Testis (tissue), 3 donors: ENCODE results near the gene FAM25G. TPM values are rescaled to one million over a fixed set of nuclear protein-coding genes. Genes with fewer than 3 reads are reported as not detected.
A peak's percentile ranks its signal among the peaks of the same experiment; 100 is the strongest.
"Not testable (repeated sequence)": the region's sequence is repeated elsewhere in the genome, so short reads cannot be mapped to it uniquely, and the experiment has no call there.

Source experiments
- DNase-seq: peaks from one replicate; pipeline ENCODE4 v3.0.0-alpha.2; 2019
- H3K27ac ChIP-seq, 2 donors: fragments of 200-600 bp; sonication (generic); one replicate each; pipeline ENCODE4 v1.5.1; 2019
- H3K27me3 ChIP-seq: fragments of 200-600 bp; sonication (generic); one replicate; pipeline ENCODE4 v1.5.1; 2019
- H3K36me3 ChIP-seq: fragments of 200-600 bp; sonication (generic); one replicate; pipeline ENCODE4 v1.5.1; 2017; ENCODE audit warnings: low read depth; ENCODE audit errors: missing control alignments
- H3K4me1 ChIP-seq: fragments of 200-600 bp; sonication (generic); one replicate; pipeline ENCODE4 v1.5.1; 2019
- H3K4me3 ChIP-seq, 2 donors: fragments of 200-600 bp; sonication (generic); one replicate each; pipeline ENCODE4 v1.5.1; 2017 to 2019
- H3K9me3 ChIP-seq: fragments of 200-600 bp; sonication (generic); one replicate; pipeline ENCODE4 v1.5.1; 2017
- POLR2A ChIP-seq: fragments of 450-650 bp; IDR thresholded peaks from one replicate; pipeline ENCODE4 v1.6.1; 2017; ENCODE audit warnings: antibody characterized with exemption, mild to moderate bottlenecking, moderate library complexity
- WGBS, 2 donors: methylation state at CpG; one replicate each; pipeline ENCODE4 v1.1.5; 2018; 5-methylcytosine and 5-hydroxymethylcytosine counted together
- intact Hi-C: fragments of 100-400 bp; cut with DNase I; formaldehyde crosslinking; loops from one replicate; pipeline ENCODE4 v1.15.1; 2023; ENCODE audit warnings: low total_unique reads
- polyA plus RNA-seq: library from polyadenylated mRNA; stranded (reverse); fragments of 350-450 nt; fragmentation: Illumina TruSeq; extraction: RNeasy Lipid Tissue Mini Kit (QIAGEN cat#74804); gene quantifications from one replicate; pipeline ENCODE4 v1.2.3, GENCODE V29; 2014; ENCODE audit warnings: low read depth, low replicate concordance; ENCODE audit not compliant: insufficient read depth
- total RNA-seq, 2 donors: library from RNA; depleted of rRNA; stranded (reverse); fragments of >200 nt; gene quantifications; one replicate each; pipeline ENCODE4 v1.2.3, GENCODE V29; 2016
- TF ChIP-seq, protein P1 (sequence below), 3 experiments: fragments of 450-650 bp in 2 of 3; fragments of 200-600 bp in 1 of 3; sonication (generic) in 1 of 3; IDR thresholded peaks; one replicate each; pipeline ENCODE4 v1.5.1; 2016 to 2019; ENCODE audit warnings: antibody characterized with exemption in 3 of 3, mild to moderate bottlenecking in 2 of 3, moderate library complexity in 1 of 3

FAM25G gene
- total and polyA plus RNA-seq, 3 donors from 2014 or later, result 3.9 to 8.6 (median 8.3) TPM

DNA sequence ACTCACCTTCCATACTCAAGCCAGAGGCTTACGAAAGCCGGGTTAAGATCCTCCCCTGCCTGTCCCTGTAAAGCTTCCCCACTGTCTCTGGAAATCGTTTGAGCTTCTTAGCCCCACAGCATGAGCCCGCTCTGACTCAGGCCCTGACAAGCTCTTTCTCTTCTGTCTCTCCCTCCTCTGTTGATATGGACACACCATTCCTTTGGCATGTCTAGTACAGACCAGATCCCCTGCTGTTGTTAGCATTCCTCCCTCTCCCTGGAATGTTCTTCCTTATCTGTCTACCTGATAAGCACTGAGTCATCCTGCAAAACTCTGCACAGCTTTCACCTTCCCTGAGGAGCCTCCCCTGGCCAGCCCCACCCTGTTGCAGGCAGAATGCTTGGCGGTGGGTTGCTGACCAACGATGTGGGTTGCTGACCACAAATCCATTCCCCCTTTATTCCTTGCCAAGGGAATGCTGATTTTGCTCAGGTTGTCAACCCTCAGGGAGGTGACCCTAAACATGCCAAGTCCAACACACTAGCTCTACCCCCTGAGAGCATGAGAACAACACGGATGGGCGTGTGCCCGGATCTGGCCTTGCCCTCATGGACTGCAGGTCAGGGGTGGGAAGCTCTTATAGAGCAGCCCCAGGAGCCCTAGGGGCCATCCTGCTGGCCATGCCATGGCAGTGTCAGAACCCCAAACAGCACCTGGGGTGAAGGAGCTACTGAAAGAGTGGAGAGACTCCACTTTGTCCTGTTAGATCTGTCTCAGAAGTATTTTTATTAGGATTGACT, 28.7 kb downstream of the FAM25G start:
- DNase-seq, H3K36me3 ChIP-seq, H3K27ac ChIP-seq, H3K9me3 ChIP-seq, intact Hi-C loops, H3K4me1 ChIP-seq, H3K27me3 ChIP-seq, H3K4me3 ChIP-seq: not testable (repeated sequence)
- no CpG with 5 or more reads among the region's 9 CpGs for WGBS, 2 donors

DNA sequence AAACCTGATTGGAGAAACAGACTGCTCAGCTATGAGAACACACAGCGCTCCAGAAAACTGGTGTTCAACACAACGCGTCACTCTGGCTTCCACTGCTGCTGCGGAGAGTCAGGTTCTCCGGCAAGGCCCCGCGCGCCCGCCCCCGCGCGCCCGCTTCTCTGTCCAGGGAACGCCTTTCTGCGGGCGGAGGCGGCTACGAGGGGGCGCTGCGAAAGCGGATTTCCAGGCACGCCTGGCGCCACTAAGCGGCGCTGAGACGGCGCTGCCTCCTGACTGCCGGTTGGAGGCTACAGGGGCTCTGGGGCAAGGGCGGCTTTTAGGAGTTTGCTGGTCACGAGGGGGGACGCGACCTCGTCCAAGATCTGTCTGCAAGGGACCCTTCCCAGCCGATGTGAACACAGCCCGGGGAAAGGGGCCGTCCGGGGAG, 30.2 kb downstream of the FAM25G start:
- peak; percentile 71 for DNase-seq
- peaks cover 11% of the 10 kb centered on the region for H3K4me1 ChIP-seq
- 5% methylated on average over 8 of the region's 37 CpGs; no CpG with 5 or more reads in 1 of the 2 donors for WGBS, 2 donors
- H3K4me3 ChIP-seq, result peak overlapping the region in 1 of 2 donors; percentile 17
- H3K9me3 ChIP-seq, intact Hi-C loops, H3K27me3 ChIP-seq, H3K27ac ChIP-seq, H3K36me3 ChIP-seq: not testable (repeated sequence)

DNA sequence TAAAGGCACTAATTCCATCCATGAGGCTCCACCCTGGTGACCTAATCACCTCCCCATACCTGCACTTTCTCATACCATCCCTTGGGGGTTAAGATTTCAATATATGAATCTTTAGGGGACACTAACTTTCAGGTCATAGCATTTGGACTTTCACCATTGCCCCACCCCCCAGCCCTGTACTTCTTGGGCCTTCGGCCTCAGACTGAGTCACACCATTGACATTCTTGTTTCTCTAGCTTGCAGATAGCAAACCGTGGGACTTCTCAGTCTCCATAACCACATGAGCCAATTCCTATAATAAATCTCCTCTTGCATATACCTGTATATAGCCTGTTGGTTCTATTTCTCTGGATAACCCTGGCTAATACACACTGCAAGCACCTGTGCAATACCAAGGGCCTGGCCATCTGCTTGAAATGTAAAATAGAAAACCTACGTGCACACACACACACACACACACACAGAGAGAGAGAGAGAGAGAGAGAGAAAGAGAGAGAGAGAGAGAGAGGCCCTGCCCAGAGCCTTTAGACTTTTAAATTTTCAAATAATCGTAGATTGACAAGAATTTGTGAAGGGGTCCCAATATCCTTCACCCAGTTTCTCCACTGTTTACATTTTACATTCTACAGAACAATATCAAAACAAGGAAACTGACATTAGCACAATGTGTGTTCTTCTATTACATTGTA, 32.9 kb downstream of the FAM25G start:
- DNase-seq, result no peak
- WGBS, 2 donors, result 81 to 92% methylated on average over 4 of the region's 4 CpGs
- peaks cover 17% of the 10 kb centered on the region for H3K4me1 ChIP-seq
- intact Hi-C loops, result no loop called here
- no peak overlapping the region for H3K27ac ChIP-seq
- H3K9me3 ChIP-seq, result no peaks in the 10 kb centered on the region
- H3K4me3 ChIP-seq, result no peak overlapping the region
- no peaks in the 10 kb centered on the region for H3K27me3 ChIP-seq
- TF ChIP-seq, protein P1, sequence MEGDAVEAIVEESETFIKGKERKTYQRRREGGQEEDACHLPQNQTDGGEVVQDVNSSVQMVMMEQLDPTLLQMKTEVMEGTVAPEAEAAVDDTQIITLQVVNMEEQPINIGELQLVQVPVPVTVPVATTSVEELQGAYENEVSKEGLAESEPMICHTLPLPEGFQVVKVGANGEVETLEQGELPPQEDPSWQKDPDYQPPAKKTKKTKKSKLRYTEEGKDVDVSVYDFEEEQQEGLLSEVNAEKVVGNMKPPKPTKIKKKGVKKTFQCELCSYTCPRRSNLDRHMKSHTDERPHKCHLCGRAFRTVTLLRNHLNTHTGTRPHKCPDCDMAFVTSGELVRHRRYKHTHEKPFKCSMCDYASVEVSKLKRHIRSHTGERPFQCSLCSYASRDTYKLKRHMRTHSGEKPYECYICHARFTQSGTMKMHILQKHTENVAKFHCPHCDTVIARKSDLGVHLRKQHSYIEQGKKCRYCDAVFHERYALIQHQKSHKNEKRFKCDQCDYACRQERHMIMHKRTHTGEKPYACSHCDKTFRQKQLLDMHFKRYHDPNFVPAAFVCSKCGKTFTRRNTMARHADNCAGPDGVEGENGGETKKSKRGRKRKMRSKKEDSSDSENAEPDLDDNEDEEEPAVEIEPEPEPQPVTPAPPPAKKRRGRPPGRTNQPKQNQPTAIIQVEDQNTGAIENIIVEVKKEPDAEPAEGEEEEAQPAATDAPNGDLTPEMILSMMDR (IDR thresholded peaks at IDR 0.05), result no peak
- TF ChIP-seq POLR2A, result no peak
- no peaks in the 10 kb centered on the region for H3K36me3 ChIP-seq

DNA sequence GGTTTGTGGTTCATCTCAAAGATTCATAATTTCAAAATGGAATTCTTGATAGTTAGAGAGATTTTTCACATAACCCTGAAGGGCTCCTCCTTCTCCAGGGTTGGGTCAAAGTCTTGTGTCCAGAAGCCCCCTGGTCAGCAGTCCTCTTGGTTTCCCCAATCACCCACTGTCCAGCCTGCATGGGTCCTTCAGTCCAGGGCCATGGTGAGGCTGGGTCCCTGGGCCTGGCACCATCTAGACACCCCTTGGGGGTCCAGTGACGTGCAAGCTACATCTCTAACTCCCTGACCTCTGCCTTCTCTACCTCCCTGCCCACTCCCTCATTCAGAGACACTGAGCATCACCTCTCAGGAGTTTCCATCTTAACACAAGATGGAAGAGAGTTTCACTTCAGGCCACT, 33.7 kb downstream of the FAM25G start:
- H3K36me3 ChIP-seq, result no peaks in the 10 kb centered on the region
- peaks cover 17% of the 10 kb centered on the region for H3K4me1 ChIP-seq
- intact Hi-C loops, result no loop called here
- no peaks in the 10 kb centered on the region for H3K9me3 ChIP-seq
- DNase-seq, result no peak
- no peaks in the 10 kb centered on the region for H3K27me3 ChIP-seq
- H3K27ac ChIP-seq, result no peak overlapping the region
- 93% methylated on average over 1 of the region's 1 CpG for WGBS, 2 donors
- H3K4me3 ChIP-seq, result no peak overlapping the region
- no peak for TF ChIP-seq POLR2A
- TF ChIP-seq, protein P1 (IDR thresholded peaks at IDR 0.05), result no peak

DNA sequence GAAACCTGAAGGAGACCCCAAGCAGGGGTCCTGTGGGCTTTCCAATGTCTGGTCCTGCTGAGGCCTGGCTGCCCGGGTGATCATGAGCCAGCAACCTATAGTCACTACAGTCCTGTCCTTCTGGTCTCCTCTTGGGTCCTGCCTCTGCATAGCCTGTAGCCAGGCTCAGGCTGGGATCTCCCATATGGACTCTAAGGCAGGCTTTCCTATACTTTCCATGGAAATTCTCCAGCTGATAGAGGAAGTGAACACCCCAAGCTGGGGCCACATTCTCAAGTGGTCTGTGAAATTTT, 34.0 kb downstream of the FAM25G start:
- Histone ChIP-seq H3K4me3 (no peak overlapping the region), H3K9me3 (no peaks in the 10 kb centered on the region), H3K4me1 (peaks cover 17% of the 10 kb centered on the region), H3K27me3 (no peaks in the 10 kb centered on the region), H3K27ac (no peak overlapping the region), H3K36me3 (no peaks in the 10 kb centered on the region)
- intact Hi-C loops, result no loop called here
- DNase-seq, result no peak
- WGBS, 2 donors, result 100% methylated on average over 1 of the region's 1 CpG
- TF ChIP-seq, protein P1 (IDR thresholded peaks at IDR 0.05), result no peak
- no peak for TF ChIP-seq POLR2A
